GM10266 (cell line): ENCODE measurements around the gene USP35.
A peak's percentile ranks its signal among the peaks of the same experiment; 100 is the strongest.

Experiments used
- DNase-seq: peaks from one replicate; pipeline ENCODE4 v3.0.0; 2012; ENCODE audit errors: extremely low spot score
- TF ChIP-seq, protein P1 (sequence below): IDR thresholded peaks from 2 replicates; pipeline ENCODE4 v1.5.1; 2012; ENCODE audit warnings: mild to moderate bottlenecking, low read depth; ENCODE audit not compliant: control insufficient read depth, insufficient read depth; ENCODE audit errors: missing control alignments

USP35 gene

DNA sequence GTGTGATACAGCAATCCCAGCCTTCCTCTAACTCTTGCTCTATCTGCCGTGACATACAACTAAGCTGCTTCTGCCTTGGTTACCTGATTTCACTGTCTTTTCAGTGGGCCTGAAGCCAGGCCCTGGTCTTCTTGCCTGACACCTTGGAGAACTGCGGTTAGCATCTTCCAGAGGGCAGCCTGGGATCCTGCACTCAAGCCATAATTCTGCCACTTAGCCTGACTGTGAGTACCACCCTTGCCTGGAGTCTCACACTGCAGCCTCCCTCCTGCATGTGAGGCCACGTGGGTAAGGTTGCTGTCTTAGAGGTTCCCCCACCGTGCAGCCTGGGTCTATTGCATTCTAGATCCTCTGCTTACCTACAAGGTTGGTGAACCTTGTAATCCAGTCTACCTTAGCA is 35.8 kb downstream of the USP35 start:
- TF ChIP-seq, protein P1, sequence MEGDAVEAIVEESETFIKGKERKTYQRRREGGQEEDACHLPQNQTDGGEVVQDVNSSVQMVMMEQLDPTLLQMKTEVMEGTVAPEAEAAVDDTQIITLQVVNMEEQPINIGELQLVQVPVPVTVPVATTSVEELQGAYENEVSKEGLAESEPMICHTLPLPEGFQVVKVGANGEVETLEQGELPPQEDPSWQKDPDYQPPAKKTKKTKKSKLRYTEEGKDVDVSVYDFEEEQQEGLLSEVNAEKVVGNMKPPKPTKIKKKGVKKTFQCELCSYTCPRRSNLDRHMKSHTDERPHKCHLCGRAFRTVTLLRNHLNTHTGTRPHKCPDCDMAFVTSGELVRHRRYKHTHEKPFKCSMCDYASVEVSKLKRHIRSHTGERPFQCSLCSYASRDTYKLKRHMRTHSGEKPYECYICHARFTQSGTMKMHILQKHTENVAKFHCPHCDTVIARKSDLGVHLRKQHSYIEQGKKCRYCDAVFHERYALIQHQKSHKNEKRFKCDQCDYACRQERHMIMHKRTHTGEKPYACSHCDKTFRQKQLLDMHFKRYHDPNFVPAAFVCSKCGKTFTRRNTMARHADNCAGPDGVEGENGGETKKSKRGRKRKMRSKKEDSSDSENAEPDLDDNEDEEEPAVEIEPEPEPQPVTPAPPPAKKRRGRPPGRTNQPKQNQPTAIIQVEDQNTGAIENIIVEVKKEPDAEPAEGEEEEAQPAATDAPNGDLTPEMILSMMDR, result no peak
- no peak for DNase-seq

DNA sequence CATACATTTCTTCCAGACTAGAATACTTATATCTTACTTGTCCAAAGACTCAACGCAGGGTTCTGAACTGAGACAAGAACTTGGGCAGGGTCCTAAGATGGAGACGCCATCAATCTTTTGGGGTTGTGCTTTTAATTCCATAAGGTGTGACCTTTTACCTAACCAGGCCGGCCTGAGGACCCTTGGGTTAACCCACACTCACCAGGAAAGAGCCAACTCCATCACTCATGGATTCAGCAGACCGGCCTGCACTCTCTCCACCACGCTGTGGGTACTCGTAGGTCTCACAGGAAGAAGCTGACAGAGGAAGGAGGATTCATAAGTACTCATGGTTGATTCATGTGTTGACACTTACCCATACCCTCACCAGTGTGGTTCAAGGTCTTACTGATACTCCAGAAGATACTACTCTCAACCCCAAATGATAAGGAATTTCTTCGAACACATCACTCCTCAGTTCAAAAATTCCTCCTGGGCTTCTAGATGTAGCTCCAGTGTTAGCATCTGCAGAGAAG is 36.2 kb downstream of the USP35 start:
- DNase-seq, result no peak
- TF ChIP-seq, protein P1, result no peak

- TF ChIP-seq, protein P1, result no peak
- no peak for DNase-seq
These were observed 38.3 kb downstream of the USP35 start for GRCh38 chr11:78226684-78227680.

- DNase-seq, result peak; percentile 40
- TF ChIP-seq, protein P1, result no peak
These were observed 39.2 kb downstream of the USP35 start for GRCh38 chr11:78227921-78228320.

DNA sequence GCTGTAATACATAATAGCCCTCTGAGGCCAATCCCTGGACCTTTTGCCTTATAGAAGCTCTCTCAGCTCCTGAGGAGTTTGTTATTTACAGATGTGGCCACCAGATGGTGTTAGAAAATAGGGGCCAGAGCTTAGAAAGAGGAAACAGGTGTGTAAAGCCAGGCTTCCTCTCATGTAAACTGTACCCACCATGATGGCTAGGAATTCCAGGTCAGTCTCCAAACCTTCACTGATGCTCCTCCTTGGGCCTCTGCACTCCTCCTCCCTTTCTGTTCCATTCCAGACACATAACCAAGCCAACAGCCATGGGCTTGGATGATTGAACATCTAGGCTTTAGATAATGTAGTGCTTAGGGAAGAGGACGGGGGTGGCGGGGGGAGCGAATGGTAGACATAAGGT is 39.7 kb downstream of the USP35 start:
- peak; percentile 61 for DNase-seq
- TF ChIP-seq, protein P1, result peak; percentile 60

GRCh38 chr11:78229106-78229505 is 40.4 kb downstream of the USP35 start:
- TF ChIP-seq, protein P1, result no peak
- no peak for DNase-seq
